ENCODE results near the gene EVI2B.
A peak's percentile ranks its signal among the peaks of the same experiment; 100 is the strongest.
"Not testable (repeated sequence)": the region's sequence is repeated elsewhere in the genome, so short reads cannot be mapped to it uniquely, and the experiment has no call there.

The EVI2B gene

DNA sequence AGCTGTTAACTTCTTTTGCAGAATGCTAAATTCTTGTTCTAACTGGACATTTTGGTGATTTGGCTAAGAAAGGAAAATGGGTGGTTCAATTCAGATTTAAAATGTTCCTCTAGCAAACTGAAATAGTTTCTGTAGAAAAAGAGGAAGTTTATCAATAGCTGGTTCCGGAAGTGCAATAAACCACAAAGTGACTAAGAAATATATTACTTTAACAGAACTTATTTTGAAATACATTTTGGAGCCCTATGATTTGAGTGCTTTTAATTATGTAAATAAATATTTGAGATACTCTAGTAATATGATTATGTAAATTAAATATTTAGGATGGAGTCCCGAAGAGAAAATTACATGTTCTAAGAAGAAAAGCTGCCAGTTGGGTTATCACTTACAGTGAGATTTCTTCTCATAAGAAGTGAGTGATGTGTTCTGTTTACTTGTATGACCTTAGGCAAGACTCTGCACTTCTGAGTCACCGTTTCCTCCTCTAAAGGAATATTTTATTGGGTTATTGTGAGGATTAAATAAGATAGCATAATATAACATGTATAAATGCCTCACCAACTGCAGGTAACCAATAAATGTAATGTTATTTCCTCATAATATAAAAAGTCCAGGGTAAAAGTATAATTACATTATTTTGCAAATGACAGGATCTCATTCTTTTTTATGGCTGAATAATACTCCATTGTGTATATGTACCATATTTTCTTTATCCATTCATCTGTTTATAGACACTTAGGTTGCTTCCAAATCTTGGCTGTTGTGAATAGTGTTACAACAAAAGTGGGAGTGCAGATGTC is at the start of gene EVI2B:
EVI2B (minus strand) TSS at position 73 of the 800 bp plus-strand sequence. CDS start 8,445 bp downstream, outside the sequence.
- DNase-seq, result peak; percentile 13 to 37

GRCh38 chr17:31357839-31358394 is 44.1 kb upstream of the EVI2B start:
- DNase-seq, result no peak

DNA sequence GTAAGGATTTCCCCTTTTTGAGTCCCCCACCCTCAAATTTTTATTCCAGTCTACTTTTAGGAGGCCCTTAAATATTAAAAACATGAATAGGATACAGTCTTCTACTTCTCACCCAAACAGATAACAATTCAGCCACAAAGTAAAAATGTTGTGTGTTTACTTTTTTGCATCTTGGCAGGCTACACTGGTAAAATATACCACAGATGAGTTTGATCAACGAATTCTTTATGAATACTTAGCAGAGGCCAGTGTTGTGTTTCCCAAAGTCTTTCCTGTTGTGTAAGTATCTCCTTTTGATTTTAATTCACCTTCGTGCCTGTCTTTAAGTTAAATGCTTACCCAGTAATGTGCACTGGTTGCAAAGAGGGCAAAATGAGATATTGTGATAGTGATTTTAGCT is 43.2 kb upstream of the EVI2B start:
- no peak for DNase-seq

DNA sequence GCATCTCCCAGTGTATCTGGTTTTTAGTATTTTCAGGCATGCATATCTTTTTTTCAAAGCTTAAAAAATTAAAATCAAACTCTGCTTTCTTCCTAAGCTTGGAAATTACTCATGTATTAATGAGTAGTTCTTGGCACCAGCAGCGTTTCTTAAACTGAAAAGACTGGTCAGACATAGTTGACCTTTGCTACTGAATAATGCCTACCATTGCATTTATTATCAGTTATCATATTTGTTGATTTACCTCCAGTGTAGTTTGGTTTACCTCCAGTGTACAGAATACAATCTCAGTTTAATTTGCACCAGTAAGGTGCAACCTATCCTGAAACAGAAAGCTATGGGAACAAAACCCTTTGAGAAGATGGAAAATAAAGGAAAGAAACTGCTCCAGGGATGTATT is 42.1 kb upstream of the EVI2B start:
- no peak for DNase-seq

- DNase-seq, result no peak
Measured at GRCh38 chr17:31349454-31349853, 35.6 kb upstream of the EVI2B start.

- not testable (repeated sequence) for DNase-seq
Measured at GRCh38 chr17:31345191-31345747, 31.4 kb upstream of the EVI2B start.

DNA sequence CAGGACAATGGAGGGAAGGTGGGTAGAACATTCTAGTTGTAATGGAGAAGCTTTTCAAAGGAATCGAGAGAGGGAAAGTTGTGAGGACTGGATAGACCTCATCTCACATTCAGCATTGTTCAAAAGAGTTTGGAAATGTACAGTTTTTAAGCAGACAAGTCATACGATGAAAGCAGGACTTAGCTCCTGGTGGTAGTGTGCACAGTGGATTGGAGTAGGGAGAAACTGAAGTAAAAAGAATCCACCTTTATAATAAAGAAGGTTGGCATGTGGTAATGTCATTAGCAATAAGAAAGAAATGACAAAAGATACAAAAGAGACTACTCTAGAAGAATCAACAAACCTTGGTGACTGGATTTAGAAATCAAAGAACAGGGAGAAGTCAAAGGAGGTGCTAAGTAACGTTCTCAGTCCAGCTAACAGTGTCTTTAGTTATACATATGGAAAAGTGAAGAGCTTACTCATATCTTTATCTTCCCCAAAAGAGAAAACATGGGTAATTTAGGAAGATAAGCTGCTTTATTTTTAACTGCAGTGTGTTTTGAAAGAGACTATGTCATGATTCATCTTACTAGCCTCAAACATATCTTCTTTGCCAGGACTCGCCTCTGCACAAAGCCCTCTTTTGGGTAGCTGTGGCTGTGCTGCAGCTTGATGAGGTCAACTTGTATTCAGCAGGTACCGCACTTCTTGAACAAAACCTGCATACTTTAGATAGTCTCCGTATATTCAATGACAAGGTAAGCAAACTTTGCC is 26.2 kb upstream of the EVI2B start:
- no peak for DNase-seq

GRCh38 chr17:31329221-31329620 is 15.4 kb upstream of the EVI2B start:
- DNase-seq, result no peak

DNA sequence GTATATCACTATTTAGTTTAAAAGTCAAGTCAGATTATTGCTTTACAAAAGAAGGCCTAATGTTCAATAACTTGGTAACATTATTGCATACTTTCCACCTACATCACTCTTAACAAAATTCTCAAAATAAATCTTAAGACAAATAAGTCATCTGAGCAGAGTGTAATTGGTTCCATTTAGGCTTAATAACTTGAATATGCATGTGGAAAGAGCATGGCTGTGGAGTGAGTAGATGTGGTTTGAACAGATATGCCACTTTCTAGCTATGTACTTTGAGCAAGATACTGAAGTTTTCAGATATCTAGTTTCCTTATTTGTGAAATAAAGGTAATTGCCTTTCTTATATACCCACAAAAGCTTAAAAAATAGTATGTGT is 14.3 kb upstream of the EVI2B start:
- DNase-seq, result no peak

- DNase-seq, result no peak
Measured at GRCh38 chr17:31327534-31328159, 13.8 kb upstream of the EVI2B start.

DNA sequence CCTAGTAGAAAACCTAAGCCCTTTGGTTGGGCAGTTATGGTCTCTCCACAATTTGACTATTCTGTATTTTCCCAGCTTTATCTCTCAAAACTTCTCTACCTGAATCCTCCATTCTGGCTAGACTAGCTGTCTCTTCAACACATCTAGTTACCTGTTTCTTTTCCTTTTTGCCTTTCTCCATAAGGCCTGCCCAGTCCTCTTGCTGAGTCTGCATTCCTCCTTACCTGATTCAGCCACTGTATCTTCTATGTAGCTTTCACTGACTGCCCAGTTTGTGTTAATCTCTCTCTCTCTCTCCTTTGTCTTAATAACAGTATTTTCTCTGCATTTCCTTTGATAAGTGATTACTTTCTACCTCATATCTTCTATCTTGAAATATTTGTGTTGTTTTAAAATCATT is 9.7 kb upstream of the EVI2B start:
- no peak for DNase-seq

DNA sequence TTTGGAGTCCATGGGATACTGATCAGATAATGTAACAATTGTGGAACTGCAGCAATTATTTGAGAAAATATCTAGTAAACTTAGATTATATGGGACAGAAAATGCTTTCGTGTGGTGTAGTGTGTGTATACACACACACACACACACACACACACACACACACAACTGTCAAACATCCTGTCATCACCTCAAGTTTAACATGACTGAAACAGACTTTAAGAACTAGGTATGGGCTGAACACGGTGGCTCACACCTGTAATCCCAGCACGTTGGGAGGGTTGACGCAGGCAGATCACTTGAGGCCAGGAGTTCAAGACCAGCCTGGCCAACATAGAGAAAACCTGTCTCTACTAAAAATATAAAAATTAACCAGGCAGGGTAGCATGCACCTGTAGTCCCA is 8.1 kb upstream of the EVI2B start:
- no peak for DNase-seq

- DNase-seq, result peak; percentile 77 to 80
Measured at GRCh38 chr17:31321481-31321880, 7.6 kb upstream of the EVI2B start, which contains the start of gene EVI2A. Gene EVI2A (minus strand): TSS chr17:31321622. CDS start chr17:31319013, 2,609 bp downstream.

DNA sequence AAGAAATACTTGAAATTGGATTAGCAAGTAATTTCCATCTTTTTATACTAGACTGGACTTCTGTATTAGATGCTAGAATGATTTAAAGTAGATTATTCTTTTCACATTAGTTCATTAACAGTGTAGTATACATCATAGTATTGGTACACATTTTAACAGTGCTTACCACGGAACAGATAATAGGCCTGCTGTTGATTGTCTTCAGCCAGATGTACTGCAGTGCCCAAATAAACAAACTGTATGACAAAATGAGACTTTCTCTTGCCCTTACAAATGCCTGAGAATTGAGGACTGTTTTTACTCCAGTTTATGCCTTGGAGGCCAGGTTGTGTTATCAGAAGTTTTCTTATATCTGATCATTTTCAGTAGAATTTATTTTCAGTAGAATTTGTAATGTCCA is 6.9 kb upstream of the EVI2B start:
- DNase-seq, result no peak

- DNase-seq, result no peak
Measured at GRCh38 chr17:31320241-31320640, 6.4 kb upstream of the EVI2B start.

DNA sequence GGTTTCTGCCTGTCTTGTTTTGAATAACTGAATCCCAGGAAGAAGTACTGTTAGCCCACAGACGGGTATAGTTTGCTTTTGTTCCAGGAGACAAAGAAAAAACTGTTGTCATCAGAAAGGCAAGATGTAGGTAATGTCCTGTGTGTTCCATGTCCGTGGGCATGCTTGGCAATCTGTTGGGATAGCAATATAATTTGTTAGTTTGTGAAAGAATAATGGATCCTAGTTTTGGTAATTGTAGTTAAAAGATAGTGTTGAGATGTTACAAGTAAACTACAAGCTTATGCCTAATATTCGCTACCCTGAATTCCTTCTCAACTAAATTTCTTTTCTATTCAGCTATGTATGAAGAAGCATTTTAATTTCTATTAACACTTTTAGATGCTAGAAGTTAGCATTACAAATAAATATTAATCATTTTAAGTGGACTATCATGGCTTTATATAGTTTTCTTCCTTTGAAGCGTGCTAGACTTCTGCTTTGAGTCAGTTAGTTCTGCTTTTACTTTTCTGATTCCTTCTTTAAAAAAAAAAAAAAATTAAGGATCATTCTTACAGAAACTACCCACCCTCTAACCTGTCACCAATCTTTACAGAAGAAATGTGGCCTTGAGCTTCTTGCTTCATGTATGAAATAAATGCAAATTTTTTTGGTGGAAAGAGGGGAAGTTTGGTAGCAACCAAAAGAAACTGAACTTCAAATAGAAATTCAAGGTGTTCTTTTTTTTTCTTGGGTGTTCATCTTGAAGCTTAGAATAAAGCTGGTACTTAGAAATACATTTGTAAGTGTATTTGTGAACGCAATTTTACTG is 5.2 kb upstream of the EVI2B start:
- DNase-seq, result no peak

- peak; percentile 41 to 46 for DNase-seq
Measured at GRCh38 chr17:31318298-31318801, 4.5 kb upstream of the EVI2B start.

DNA sequence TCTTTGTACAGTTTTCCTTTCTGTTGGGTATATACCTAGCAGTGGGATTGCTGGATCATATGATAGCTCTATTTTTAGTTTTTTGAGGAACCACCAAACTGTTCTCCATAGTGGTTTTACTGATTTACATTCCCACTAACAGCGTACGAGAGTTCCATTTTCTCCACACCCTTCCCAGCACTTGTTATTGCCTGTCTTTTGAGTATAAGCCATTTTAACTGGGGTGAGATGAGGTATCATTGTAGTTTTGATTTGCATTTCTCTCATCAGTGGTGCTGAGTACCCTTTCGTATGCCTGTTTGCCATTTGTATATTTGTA is 887 bp upstream of the EVI2B start:
- no peak for DNase-seq

- peak; percentile 36 to 41 for DNase-seq
Measured at GRCh38 chr17:31312223-31312622, 1.6 kb downstream of the EVI2B start.

- DNase-seq, result no peak
Measured at GRCh38 chr17:31311526-31311925, 2.3 kb downstream of the EVI2B start.

- no peak for DNase-seq
Measured at GRCh38 chr17:31310886-31311285, 3.0 kb downstream of the EVI2B start.

DNA sequence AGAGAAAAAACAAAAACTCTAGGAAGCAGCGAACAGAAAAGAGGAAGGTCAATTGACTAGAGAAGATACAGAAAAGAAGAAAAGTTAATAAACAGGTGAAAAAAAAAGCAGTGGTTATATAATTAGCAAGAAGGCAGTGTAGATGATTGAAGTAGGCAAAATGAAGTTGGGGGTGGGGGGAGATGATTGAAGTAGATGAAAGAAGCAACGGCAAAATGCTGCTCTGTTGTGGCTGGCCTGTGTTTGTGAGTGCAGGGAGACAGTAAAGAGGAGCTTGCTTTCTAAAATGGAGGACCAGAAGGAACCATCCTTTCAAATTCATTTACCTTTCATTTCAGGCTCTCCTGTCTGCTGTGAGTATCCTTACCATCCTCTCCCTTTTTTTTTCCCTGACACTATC is 3.6 kb downstream of the EVI2B start:
- DNase-seq, result peak; percentile 50 to 57

Data from activated CD4-positive, alpha-beta T cell treated with anti-CD3 and anti-CD28 coated beads for 4 hours (primary cell).